Panc1 (cell line): Measurements from ENCODE around the gene AGAP1. TPM values are rescaled to one million over a fixed set of nuclear protein-coding genes. Genes with fewer than 3 reads are reported as not detected.

Source experiments
- ATAC-seq: fragments of 200-7000 bp; cut with Tn5 transposase; 2 replicates; pipeline ENCODE4 v1.9.1; 2020; ENCODE audit warnings: mild to moderate bottlenecking, moderate library complexity
- BruUV-seq: library from RNA; stranded (reverse); fragments of 400-500 nt; replicated peaks from 2 replicates; lab custom pipeline; 2021; lab: Mats Ljungman, UMichigan
- CTCF ChIA-PET: fragments of 300-600 bp; sonication (Branson Sonifier 250); formaldehyde crosslinking; loops from one replicate; lab custom pipeline; 2022; ENCODE audit warnings: antibody characterized with exemption; lab: Charles Lee
- POLR2A ChIA-PET: fragments of 300-600 bp; sonication (Branson Sonifier 250); formaldehyde crosslinking; loops from one replicate; lab custom pipeline; 2022; ENCODE audit warnings: antibody characterized with exemption; lab: Charles Lee
- DNase-seq: peaks from one replicate; pipeline ENCODE4 v3.0.0-alpha.2; 2010; ENCODE audit warnings: low read depth, low spot score
- H3K27ac ChIP-seq: 2 replicates; pipeline ENCODE4 v1.5.1; 2011; ENCODE audit warnings: mild to moderate bottlenecking, low read length, inconsistent platforms
- H3K27me3 ChIP-seq: fragments of 200-500 bp; sonication (Bioruptor generic); 2 replicates; pipeline ENCODE4 v1.6.0; 2014; ENCODE audit warnings: low read length, inconsistent platforms; ENCODE audit not compliant: control insufficient read depth, insufficient read depth
- H3K36me3 ChIP-seq: fragments of 200-500 bp; sonication (Bioruptor generic); 2 replicates; pipeline ENCODE4 v1.5.1; 2014; ENCODE audit warnings: inconsistent platforms, mild to moderate bottlenecking, low read length, moderate library complexity; ENCODE audit not compliant: control insufficient read depth, insufficient read depth
- H3K4me1 ChIP-seq: 2 replicates; pipeline ENCODE4 v1.5.1; 2011; ENCODE audit warnings: inconsistent platforms, mild to moderate bottlenecking, low read length, moderate library complexity; ENCODE audit not compliant: control insufficient read depth, insufficient read depth
- H3K4me3 ChIP-seq, 2 experiments: 2 replicates each; pipeline ENCODE4 v1.5.1; 2011 to 2012; ENCODE audit warnings: low read depth in 2 of 2, low read length in 2 of 2, mild to moderate bottlenecking in 2 of 2, inconsistent platforms in 1 of 2, moderate library complexity in 1 of 2
- H3K9me3 ChIP-seq: fragments of 200-500 bp; sonication (Bioruptor generic); 2 replicates; pipeline ENCODE4 v1.5.1; 2014; ENCODE audit warnings: low read depth, mild to moderate bottlenecking, inconsistent platforms, low read length, moderate library complexity; ENCODE audit not compliant: control insufficient read depth, insufficient read depth
- CTCF ChIP-seq: fragments of 450-650 bp; IDR thresholded peaks from 2 replicates; pipeline ENCODE4 v1.5.1; 2017; ENCODE audit warnings: mild to moderate bottlenecking
- POLR2AphosphoS5 ChIP-seq: IDR thresholded peaks from 2 replicates; pipeline ENCODE4 v1.6.1; 2012; ENCODE audit warnings: mild to moderate bottlenecking, low read depth, low read length, moderate library complexity
- REST ChIP-seq, 2 experiments: IDR thresholded peaks; 2 replicates each; pipeline ENCODE4 v1.6.1; 2011 to 2012; ENCODE audit warnings: low read depth in 2 of 2, control low read depth in 1 of 2, low read length in 1 of 2, mild to moderate bottlenecking in 1 of 2, moderate library complexity in 1 of 2; ENCODE audit not compliant: insufficient read depth in 1 of 2
- SIN3A ChIP-seq: IDR thresholded peaks from 2 replicates; pipeline ENCODE4 v1.6.1; 2012; ENCODE audit warnings: low read depth, mild to moderate bottlenecking, low read length, moderate library complexity, borderline replicate concordance; ENCODE audit not compliant: insufficient read depth
- TCF7L2 ChIP-seq: IDR thresholded peaks from 2 replicates; pipeline ENCODE4 v1.6.1; 2011; ENCODE audit warnings: mild to moderate bottlenecking, low read depth, low read length, inconsistent platforms
- in situ Hi-C: cut with HindIII; loops from 2 replicates; pipeline ENCODE4 v1.10.0; 2016; ENCODE audit warnings: low sequenced_read_pairs, low pct_unique_long_range_greater_than_20kb
- intact Hi-C: fragments of 100-400 bp; cut with micrococcal nuclease; formaldehyde crosslinking; loops from one replicate; pipeline ENCODE4 v1.10.0; 2022; ENCODE audit not compliant: unreplicated experiment
- total RNA-seq: library from RNA; stranded (reverse); gene quantifications from one replicate; pipeline ENCODE4 v1.2.1, GENCODE V29; 2021; ENCODE audit not compliant: unreplicated experiment

AGAP1 gene
- total RNA-seq, 1 experiment from 2014 or later, result 38.9 TPM

GRCh38 chr2:236093134-236093533 is 599.3 kb downstream of the AGAP1 start:
- in situ Hi-C loops, result no loop called here
- H3K36me3 ChIP-seq, result no peaks in the 10 kb centered on the region
- DNase-seq, result no peak
- H3K27ac ChIP-seq, result no peak overlapping the region
- no peaks in the 10 kb centered on the region for H3K9me3 ChIP-seq
- no TSS peak for BruUV-seq
- no peaks in the 10 kb centered on the region for H3K4me1 ChIP-seq
- H3K27me3 ChIP-seq, result no peaks in the 10 kb centered on the region
- no peak overlapping the region for H3K4me3 ChIP-seq
- POLR2A ChIA-PET, result interaction anchor here (0.6 kb wide), 1 partner anchor 1776 kb away, joined by 5 read pairs; no protein-coding TSS in a partner anchor
- CTCF ChIA-PET, result no interaction called here
- ATAC-seq, result no peak
- no peak for TF ChIP-seq REST (IDR thresholded peaks at IDR 0.05; ENCODE audit: insufficient read depth in 1 of 2, low read depth in 2 of 2, low read length in 1 of 2)
- no peak for TF ChIP-seq CTCF
- no peak for TF ChIP-seq SIN3A
- TF ChIP-seq POLR2AphosphoS5, result no peak
- no peak for TF ChIP-seq TCF7L2
- intact Hi-C loops, result no loop called here

- no peak for ATAC-seq
Measured at GRCh38 chr2:236095504-236095903, 601.7 kb downstream of the AGAP1 start.

More at GRCh38 chr2:236095504-236095903, 601.7 kb downstream of the AGAP1 start:
- in situ Hi-C loops (no loop called here), intact Hi-C loops (no loop called here)
- POLR2A ChIA-PET, result no interaction called here
- no peaks in the 10 kb centered on the region for H3K27me3 ChIP-seq
- no peak overlapping the region for H3K27ac ChIP-seq
- CTCF ChIA-PET, result no interaction called here
- no peaks in the 10 kb centered on the region for H3K36me3 ChIP-seq
- no peak for DNase-seq
- TF ChIP-seq CTCF (no peak), REST (IDR thresholded peaks at IDR 0.05; ENCODE audit: insufficient read depth in 1 of 2, low read depth in 2 of 2, low read length in 1 of 2) (no peak), POLR2AphosphoS5 (no peak), TCF7L2 (no peak), SIN3A (no peak)
- H3K9me3 ChIP-seq, result no peaks in the 10 kb centered on the region
- BruUV-seq, result no TSS peak
- no peaks in the 10 kb centered on the region for H3K4me1 ChIP-seq
- no peak overlapping the region for H3K4me3 ChIP-seq
